ENCODE results near the gene UBXN11. TPM values are rescaled to one million over a fixed set of nuclear protein-coding genes. Genes with fewer than 3 reads are reported as not detected.

Gene UBXN11
- total and polyA plus RNA-seq, 2 of the 13 experiments (the other 11 are each of a cell fraction or from before 2014, with no cell fraction given) = 9.3 to 10.4 TPM

GRCh38 chr1:26350701-26351589, 44.5 kb upstream of the UBXN11 start (continued):
- peak; percentile 59 for TF ChIP-seq ZNF574 (CRISPR knock-in tag; IDR thresholded peaks at IDR 0.05)
- no peak for TF ChIP-seq AFF4 (CRISPR knock-in tag; IDR thresholded peaks at IDR 0.05)
- TF ChIP-seq ZC3H4 (CRISPR knock-in tag; IDR thresholded peaks at IDR 0.05; ENCODE audit: borderline replicate concordance) = peak; percentile 84
- no peak; the same call in 1 of the 2 replicates for TF ChIP-seq ZXDC (CRISPR knock-in tag; IDR thresholded peaks at IDR 0.05)
- TF ChIP-seq KMT2B (CRISPR knock-in tag; IDR thresholded peaks at IDR 0.05) = no peak
- no peak for TF ChIP-seq KMT2A (CRISPR knock-in tag; IDR thresholded peaks at IDR 0.05)
- no peak for TF ChIP-seq NFYC (CRISPR knock-in tag; IDR thresholded peaks at IDR 0.05)
- TF ChIP-seq FOXK2 (IDR thresholded peaks at IDR 0.05) = no peak
- no peak for TF ChIP-seq CENPT (CRISPR knock-in tag; IDR thresholded peaks at IDR 0.05; ENCODE audit: low read depth)
- peak; percentile 84 for TF ChIP-seq ZNF280D (CRISPR knock-in tag; IDR thresholded peaks at IDR 0.05)
- no peak for TF ChIP-seq ZNF800 (CRISPR knock-in tag; IDR thresholded peaks at IDR 0.05)
- TF ChIP-seq FOXM1 (CRISPR knock-in tag; IDR thresholded peaks at IDR 0.05) = no peak
- TF ChIP-seq ZNF549 (CRISPR knock-in tag; IDR thresholded peaks at IDR 0.05) = no peak
- TF ChIP-seq GATAD2A (CRISPR knock-in tag; IDR thresholded peaks at IDR 0.05) = peak; percentile 92
